ENCODE data around the gene RNF167.

The RNF167 gene

DNA sequence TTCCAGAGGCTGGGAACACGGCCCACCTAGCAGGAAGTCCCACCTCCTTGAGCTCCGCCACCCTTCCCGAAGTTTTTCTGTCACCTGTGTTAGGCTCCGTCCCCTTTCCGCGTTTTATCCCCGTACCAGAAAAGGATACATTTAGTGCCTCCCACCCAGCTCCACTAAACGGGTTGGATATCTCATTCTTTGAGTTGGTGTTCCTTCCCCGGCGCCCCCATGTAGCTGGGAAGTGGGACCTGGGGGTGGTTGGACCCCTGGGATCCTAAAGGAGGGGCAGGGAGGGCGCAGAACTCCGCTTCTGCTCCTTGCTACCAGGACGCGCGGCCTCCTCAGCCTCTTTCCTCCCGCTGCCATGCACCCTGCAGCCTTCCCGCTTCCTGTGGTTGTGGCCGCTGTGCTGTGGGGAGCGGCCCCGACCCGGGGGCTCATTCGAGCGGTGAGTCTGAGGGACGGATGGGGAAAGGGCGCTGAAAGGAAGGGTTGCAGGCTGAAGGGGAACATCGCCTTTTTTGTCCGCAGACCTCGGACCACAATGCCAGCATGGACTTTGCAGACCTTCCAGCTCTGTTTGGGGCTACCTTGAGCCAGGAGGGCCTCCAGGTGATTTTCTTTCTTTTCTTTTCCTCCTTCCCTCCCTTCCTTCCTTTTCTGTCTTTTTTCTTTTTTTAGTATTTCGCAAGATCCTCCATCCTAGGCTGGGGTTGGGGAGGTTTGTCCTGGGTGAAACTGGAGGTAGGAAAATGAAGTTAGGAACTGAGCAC lies 669 bp downstream of the RNF167 start:
- DNase-seq = no peak

DNA sequence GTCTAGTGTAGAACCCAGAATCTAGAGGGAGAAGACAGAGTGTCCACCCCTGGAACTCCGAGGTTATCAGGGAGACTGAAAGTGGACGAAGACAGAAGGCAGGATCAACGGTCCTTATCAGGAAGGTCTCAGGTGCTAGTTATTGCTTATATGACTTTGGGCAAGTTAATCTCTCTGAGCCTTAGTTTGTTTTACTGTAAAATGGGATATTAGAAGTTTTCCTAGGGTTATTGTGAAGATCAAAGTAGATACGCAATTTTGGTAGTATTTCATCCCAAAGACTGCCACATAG lies 1.2 kb downstream of the RNF167 start:
- DNase-seq = no peak

DNA sequence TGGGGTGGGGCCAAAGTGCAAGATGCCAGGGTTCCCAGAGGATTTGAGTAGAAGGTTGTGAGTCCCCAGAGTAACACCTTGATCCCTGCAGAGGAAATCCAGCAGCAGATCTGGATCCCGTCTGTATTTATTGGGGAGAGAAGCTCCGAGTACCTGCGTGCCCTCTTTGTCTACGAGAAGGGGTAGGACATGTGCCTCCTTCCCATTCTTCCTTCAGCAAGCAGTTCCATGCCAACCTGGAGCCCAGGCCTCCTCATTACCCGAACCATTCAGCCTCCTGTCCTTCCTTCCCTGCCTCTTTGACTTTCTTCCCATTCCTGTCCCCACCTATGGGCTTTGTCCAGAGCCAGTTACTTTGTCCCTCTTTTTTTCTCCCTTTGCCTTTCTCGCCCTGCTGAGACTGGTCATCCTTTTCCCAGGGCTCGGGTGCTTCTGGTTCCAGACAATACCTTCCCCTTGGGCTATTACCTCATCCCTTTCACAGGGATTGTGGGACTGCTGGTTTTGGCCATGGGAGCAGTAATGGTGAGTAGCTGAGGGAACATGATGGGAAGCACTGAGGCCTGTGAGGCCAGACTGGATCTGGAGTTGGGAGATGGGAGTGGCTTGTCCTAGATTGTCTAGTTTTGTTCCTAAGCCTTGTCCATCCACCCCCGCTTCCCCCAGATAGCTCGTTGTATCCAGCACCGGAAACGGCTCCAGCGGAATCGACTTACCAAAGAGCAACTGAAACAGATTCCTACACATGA lies 2.9 kb downstream of the RNF167 start:
- DNase-seq = no peak

DNA sequence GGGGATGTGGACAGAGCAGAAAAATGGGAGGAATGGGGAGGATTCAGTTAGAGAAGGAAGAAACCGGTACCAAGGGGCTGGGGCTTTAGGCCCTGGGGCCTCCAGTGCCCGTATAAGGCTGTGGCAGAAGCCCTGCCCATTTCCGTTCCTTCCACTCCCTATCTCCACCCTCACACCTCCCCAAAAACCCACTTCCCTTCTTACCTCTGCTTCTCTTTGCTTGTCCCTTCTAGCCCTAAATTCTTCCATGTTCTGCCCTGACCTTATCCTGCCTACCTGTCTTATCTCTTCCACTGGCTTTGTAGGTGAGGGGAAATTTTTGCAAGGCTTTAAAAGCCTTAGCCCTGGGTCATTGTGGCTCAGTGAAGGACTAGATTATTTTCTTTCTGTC lies 4.1 kb downstream of the RNF167 start:
- no peak for DNase-seq

- DNase-seq = no peak
These were observed 4.6 kb downstream of the RNF167 start for GRCh38 chr17:4944554-4945175.

DNA sequence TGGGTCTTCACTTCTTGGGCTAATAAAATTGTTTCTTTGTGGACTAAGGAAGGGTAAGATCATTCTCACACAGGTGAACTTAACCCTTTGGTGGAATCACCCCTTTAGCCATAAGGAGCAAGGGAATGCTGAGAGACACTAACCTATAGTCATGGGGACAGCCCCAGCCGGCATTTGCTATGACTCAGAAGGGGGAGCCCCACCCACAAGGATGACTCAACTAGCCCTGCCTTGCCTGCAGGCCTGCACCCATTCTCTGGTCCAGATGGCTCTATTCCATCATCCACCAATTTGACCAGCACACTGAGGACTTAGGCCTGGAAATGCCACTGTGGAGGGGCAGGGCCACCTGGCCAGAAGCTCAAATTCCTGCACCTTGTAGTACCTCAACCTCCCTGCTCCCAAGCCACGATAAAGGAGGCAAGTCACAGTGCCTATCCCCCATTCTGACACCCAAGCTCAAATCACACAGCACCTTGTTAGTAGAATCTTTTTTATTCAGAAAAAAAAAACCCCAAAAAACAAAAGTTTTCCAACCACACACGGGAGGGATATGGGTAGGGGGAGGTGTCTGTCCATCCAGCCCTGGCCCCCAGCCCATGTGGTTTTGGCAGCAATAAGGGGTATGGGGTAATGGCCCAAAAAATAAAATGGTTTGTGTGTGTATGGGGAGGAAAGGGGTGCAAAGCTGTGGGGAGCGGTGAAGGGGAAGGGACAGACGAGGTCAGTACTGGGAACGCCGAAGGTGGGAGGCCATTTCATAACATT lies 5.3 kb downstream of the RNF167 start:
- peak in 1 of 3 experiments; percentile 38 for DNase-seq

DNA sequence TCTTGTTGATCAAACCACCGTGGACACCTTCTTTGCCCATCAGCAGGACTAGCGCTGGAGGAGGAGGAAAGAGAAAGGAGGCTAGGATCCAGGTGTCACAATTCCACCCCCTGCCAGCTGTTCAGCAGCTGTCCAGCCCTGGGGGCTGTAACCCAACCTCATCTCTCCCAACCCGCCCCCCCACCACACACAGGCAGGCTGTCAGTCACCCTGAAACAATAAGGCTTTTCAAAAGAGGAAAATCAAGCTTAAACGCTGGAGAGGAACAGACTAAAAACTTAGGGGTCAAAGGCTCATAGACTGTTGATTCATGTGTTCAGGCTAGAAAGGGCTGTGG lies 5.8 kb downstream of the RNF167 start:
- no peak for DNase-seq

DNA sequence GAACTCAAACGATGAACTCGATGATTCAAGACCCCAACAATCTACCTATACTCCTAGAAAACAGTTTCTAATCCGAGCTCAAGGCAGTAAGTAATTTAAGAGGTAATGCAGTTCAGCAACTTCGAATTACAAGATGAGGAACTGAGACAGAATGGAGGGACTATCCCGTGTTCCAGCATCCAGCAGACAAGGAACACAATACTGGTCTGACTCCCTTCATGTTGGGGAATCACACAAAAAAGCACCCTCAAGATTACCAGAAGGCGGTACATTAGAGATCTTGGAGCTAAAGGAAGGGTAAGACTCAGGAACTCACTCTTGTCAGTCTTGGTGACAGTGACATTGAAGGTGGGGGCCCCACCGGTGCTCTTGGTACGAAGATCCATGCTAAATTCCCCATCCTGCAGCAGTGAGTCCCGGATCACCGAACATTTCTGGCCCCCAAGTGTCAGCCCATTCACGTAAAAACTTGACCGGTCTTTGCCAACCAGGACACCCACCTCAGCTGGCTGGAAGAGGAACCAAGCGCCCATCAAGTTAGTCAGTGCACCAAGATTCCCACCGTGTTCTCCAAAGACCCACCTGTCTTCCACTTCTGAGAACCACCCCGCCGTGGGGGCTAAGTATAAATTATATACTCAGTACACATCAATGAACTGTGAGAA lies 6.4 kb downstream of the RNF167 start:
- DNase-seq = peak in 1 of 3 experiments; percentile 8

DNA sequence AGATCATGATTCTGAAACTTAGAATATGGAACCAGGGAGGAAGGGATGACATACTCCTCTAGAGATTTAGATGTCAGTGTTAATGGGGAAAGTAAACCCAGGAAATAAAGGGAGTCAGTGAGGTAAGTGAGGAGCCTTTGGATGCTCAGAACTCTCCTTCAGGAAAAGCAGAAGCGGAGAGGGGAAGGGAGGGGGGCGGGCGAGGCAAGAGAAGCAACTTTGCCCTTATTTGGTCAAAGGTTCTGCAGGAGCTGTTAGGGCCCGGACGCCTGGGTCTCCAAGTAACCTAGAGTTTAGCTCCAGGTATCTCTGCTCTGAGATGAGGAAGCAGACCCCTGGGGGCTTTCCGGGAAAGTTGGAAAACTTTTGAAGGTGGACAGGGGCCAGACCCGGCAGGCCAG lies 6.9 kb downstream of the RNF167 start:
- DNase-seq = no peak

DNA sequence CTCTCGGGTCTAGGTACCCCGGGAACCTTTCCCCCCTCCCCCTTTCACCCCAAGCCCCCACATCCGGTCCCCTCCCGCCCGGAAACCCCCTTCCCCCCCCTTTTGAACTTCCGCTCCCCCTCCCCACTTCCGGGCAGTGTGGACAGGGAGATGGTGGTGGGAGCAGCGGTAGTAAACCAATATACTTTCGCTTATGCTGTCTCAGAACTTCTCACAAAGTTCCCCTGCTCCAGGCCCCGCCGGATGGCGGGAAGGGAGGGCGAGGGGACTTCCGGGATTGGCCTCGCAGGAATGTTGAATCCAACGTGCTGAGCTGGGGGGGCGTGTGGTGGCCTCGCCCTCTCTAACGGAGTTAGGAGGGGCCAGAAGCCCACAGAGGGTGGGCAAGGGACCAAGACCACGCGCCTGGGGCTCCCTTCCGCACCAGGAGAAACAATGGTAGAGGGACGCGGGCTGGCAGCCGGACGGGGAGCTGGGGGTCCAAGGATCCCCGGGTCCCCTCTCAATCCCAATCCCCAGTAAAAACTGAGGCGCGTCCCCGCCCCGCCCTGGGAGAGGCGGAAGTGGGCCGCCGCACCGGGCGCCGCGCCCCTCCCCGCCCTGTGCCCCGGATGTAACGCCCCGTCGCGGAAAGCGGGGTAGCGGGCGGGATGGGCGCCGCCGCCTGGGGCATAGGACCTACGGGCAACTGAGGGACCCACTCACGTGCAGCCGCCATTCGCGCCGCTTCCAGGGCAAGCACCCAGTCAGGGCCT lies 7.5 kb downstream of the RNF167 start:
- DNase-seq = peak in 2 of 3 experiments; percentile 48 to 49

DNA sequence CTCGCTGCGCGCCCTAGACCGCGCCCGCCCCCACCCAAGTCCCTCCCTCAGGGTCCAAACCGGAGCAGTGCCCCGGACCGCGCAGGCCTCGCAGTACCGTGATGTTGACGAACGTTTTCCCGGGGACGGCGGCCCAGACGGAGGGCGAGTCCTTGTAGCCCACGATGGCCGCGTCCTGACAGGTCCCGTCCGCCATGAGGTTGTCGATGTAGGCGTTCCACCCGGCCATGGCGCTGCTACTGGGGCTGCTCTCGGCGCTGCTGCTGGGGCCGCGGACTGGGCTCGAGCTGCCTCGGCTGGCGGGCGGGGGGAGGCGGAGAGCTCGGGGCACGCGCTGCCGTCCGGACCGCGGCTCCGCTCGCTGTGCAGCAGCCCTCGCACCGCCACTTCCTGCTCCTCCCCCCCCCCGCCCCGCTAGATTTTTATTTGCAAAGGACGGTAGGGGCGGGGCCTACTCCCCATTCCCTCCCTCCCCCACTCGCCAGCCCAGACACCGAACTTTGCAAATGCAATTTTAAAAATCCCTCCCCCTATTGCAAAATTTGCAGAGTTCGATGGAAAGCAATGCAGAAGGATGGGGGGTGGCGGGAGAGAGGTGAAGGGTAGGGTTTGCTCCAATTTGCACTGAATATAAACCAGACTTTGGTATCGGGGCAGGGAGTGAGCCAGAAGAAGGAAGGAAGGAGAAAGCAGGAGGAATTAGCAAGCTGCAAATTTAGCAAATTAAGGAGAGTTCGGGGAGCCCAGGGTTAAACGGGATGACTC lies 8.3 kb downstream of the RNF167 start, which contains the start of gene PFN1:
TSS of gene PFN1 (minus strand) at position 365 of the 765 bp plus-strand sequence. CDS start at position 229, 136 bp downstream.
- peak; percentile 64 to 77 (median 69) for DNase-seq

DNA sequence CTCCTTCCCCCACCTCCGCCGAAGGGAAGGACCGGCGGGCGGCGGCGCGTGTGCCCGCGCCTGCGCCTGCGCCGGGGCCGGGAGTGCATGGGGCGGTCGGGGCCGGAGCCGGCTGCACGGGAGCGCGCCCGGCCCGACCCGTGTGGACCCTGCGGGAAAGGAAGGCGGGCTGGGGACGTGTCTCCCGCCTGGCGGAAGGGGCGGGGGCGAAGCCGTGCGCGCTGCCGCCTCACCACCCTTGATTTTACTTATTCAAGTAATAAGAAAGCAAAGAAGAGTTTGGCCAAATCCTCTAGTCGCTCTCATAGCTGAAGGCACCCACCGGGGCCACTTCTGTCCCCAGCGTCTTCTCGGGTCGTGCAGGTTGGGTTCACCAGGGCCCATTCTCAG lies 8.9 kb downstream of the RNF167 start:
- DNase-seq = peak; percentile 63 to 80 (median 75)

- DNase-seq = peak; percentile 30 to 69 (median 60)
These were observed 9.4 kb downstream of the RNF167 start for GRCh38 chr17:4949321-4950074.

- peak in 1 of 3 experiments; percentile 51 for DNase-seq
These were observed 10.1 kb downstream of the RNF167 start for GRCh38 chr17:4950075-4950745.

GRCh38 chr17:4950746-4951204 lies 10.7 kb downstream of the RNF167 start, which contains the start of gene ENO3:
Gene ENO3, plus strand, starts transcription at chr17:4951119. Its CDS starts 711 bp downstream, at chr17:4951830.
- peak; percentile 24 to 68 (median 42) for DNase-seq

DNA sequence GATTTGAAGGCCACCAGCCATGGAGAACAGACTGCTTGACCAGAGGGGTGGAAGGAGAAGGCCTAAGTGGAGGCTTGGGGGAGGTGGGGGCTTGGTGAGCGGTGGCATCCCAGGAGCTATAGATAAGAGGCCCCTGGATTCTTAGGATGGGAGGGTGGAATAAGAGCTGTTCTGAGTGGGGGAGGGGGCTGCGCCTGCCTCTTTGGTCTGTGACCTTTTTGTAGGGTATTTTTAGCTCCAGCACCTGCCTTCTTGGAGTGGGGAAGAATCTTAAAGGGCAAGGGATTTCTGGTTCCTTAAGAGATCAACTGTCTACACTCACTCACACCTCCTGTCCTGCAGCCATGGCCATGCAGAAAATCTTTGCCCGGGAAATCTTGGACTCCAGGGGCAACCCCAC lies 11.4 kb downstream of the RNF167 start:
- DNase-seq = no peak

- DNase-seq = no peak
These were observed 13.4 kb downstream of the RNF167 start for GRCh38 chr17:4953451-4953961.

GRCh38 chr17:4955091-4955490 lies 15.0 kb downstream of the RNF167 start:
- DNase-seq = no peak

GRCh38 chr17:4956493-4957061 lies 16.5 kb downstream of the RNF167 start:
- DNase-seq = no peak

Data from NCI-H1417 (cell line).